Measurements from ENCODE around the gene NUDT13. TPM values are rescaled to one million over a fixed set of nuclear protein-coding genes. Genes with fewer than 3 reads are reported as not detected.
"Not testable (repeated sequence)": the region's sequence is repeated elsewhere in the genome, so short reads cannot be mapped to it uniquely, and the experiment has no call there.

NUDT13 gene
- polyA plus RNA-seq, 1 donor from 2014 or later: 1.8 TPM

GRCh38 chr10:73099141-73099540, 11.1 kb upstream of the NUDT13 start:
- TF ChIP-seq POLR2AphosphoS5 (IDR thresholded peaks at IDR 0.05) (no peak), EZH2 (IDR thresholded peaks at IDR 0.05; ENCODE audit: borderline replicate concordance, insufficient read depth, low read length, poor library complexity, severe bottlenecking) (no peak), RAD21 (conservative IDR thresholded peaks at IDR 0.05) (no peak), CTCF (IDR thresholded peaks at IDR 0.05; ENCODE audit: poor library complexity, severe bottlenecking) (no peak), EP300 (conservative IDR thresholded peaks at IDR 0.05; ENCODE audit: poor library complexity, severe bottlenecking) (no peak), MXI1 (conservative IDR thresholded peaks at IDR 0.05; ENCODE audit: poor library complexity, severe bottlenecking) (no peak), TAF1 (IDR thresholded peaks at IDR 0.05; ENCODE audit: low read depth) (no peak), SMC3 (conservative IDR thresholded peaks at IDR 0.05; ENCODE audit: poor library complexity) (no peak)
- TF ChIP-seq, protein P1, sequence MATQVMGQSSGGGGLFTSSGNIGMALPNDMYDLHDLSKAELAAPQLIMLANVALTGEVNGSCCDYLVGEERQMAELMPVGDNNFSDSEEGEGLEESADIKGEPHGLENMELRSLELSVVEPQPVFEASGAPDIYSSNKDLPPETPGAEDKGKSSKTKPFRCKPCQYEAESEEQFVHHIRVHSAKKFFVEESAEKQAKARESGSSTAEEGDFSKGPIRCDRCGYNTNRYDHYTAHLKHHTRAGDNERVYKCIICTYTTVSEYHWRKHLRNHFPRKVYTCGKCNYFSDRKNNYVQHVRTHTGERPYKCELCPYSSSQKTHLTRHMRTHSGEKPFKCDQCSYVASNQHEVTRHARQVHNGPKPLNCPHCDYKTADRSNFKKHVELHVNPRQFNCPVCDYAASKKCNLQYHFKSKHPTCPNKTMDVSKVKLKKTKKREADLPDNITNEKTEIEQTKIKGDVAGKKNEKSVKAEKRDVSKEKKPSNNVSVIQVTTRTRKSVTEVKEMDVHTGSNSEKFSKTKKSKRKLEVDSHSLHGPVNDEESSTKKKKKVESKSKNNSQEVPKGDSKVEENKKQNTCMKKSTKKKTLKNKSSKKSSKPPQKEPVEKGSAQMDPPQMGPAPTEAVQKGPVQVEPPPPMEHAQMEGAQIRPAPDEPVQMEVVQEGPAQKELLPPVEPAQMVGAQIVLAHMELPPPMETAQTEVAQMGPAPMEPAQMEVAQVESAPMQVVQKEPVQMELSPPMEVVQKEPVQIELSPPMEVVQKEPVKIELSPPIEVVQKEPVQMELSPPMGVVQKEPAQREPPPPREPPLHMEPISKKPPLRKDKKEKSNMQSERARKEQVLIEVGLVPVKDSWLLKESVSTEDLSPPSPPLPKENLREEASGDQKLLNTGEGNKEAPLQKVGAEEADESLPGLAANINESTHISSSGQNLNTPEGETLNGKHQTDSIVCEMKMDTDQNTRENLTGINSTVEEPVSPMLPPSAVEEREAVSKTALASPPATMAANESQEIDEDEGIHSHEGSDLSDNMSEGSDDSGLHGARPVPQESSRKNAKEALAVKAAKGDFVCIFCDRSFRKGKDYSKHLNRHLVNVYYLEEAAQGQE (IDR thresholded peaks at IDR 0.05; ENCODE audit: borderline replicate concordance): no peak
- Histone ChIP-seq H4K20me1 (ENCODE audit: insufficient read depth) (no peaks in the 10 kb centered on the region), H3K36me3 (ENCODE audit: insufficient read depth, low read length) (no peaks in the 10 kb centered on the region), H3K9me2 (ENCODE audit: insufficient read depth, low read length) (no peaks in the 10 kb centered on the region), H3K79me2 (replicated peaks; ENCODE audit: insufficient read depth, low read length) (peaks cover 2% of the 10 kb centered on the region), H3K27ac (ENCODE audit: low read length) (no peak overlapping the region), H3K9me3 (ENCODE audit: low read length) (no peaks in the 10 kb centered on the region), H3F3A (ENCODE audit: insufficient read depth, low read length, poor library complexity, severe bottlenecking) (no peaks in the 10 kb centered on the region), H3K27me3 (ENCODE audit: insufficient read depth, low read depth, low read length) (no peaks in the 10 kb centered on the region), H3K4me3 (ENCODE audit: low read length) (no peak overlapping the region), H3K4me2 (ENCODE audit: low read length) (no peak overlapping the region), H3K9ac (ENCODE audit: low read length) (no peak overlapping the region), H2AFZ (ENCODE audit: low read depth, low read length) (no peak overlapping the region)

DNA sequence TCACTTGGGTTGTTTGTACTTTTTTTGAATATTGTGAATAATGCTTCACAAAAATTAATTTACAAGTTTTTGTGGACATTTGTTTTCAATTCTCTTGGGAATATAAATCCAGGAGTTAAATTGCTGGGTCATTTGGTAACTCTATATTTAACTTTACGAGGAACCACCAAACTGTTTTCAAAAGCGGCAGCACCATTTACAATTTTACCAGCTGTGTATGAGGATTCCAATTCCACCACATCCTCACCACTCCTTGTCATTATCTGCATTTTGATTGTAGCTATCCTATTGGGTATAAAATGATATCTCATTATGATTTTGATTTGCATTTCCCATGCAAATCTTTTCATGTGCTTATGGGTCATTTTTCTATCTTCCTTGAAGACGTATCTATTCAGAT, 4.0 kb upstream of the NUDT13 start:
- H3K9ac ChIP-seq (ENCODE audit: low read length): no peak overlapping the region
- no peaks in the 10 kb centered on the region for H3K9me3 ChIP-seq (ENCODE audit: low read length)
- no peak overlapping the region for H3K4me3 ChIP-seq (ENCODE audit: low read length)
- H2AFZ ChIP-seq (ENCODE audit: low read depth, low read length): no peak overlapping the region
- H4K20me1 ChIP-seq (ENCODE audit: insufficient read depth): no peaks in the 10 kb centered on the region
- H3K79me2 ChIP-seq (replicated peaks; ENCODE audit: insufficient read depth, low read length): no peaks in the 10 kb centered on the region
- H3F3A ChIP-seq (ENCODE audit: insufficient read depth, low read length, poor library complexity, severe bottlenecking): no peaks in the 10 kb centered on the region
- no peaks in the 10 kb centered on the region for H3K9me2 ChIP-seq (ENCODE audit: insufficient read depth, low read length)
- H3K27ac ChIP-seq (ENCODE audit: low read length): no peak overlapping the region
- H3K4me2 ChIP-seq (ENCODE audit: low read length): no peak overlapping the region
- TF ChIP-seq POLR2AphosphoS5 (IDR thresholded peaks at IDR 0.05) (no peak), EZH2 (IDR thresholded peaks at IDR 0.05; ENCODE audit: borderline replicate concordance, insufficient read depth, low read length, poor library complexity, severe bottlenecking) (no peak), CTCF (IDR thresholded peaks at IDR 0.05; ENCODE audit: poor library complexity, severe bottlenecking) (no peak)
- no peaks in the 10 kb centered on the region for H3K36me3 ChIP-seq (ENCODE audit: insufficient read depth, low read length)
- no peaks in the 10 kb centered on the region for H3K27me3 ChIP-seq (ENCODE audit: insufficient read depth, low read depth, low read length)

DNA sequence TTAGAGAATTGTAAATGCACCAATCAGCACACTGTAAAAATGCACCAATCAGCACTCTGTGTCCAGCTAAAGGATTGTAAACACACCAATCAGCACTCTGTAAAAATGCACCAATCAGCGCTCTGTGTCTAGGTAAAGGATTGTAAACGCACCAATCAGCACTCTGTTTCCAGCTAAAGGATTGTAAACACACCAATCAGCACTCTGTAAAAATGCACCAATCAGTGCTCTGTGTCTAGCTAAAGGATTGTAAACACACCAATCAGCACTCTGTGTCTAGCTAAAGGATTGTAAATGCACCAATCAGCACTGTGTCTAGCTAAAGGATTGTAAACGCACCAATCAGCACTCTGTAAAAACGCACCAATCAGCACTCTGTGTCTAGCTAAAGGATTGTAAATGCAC, 1.0 kb upstream of the NUDT13 start:
- H3F3A ChIP-seq (ENCODE audit: insufficient read depth, low read length, poor library complexity, severe bottlenecking); H2AFZ ChIP-seq (ENCODE audit: low read depth, low read length); H3K27ac ChIP-seq (ENCODE audit: low read length); H3K9me2 ChIP-seq (ENCODE audit: insufficient read depth, low read length); H3K4me3 ChIP-seq (ENCODE audit: low read length); H3K27me3 ChIP-seq (ENCODE audit: insufficient read depth, low read depth, low read length); H4K20me1 ChIP-seq (ENCODE audit: insufficient read depth); H3K9me3 ChIP-seq (ENCODE audit: low read length); H3K79me2 ChIP-seq (replicated peaks; ENCODE audit: insufficient read depth, low read length); H3K4me2 ChIP-seq (ENCODE audit: low read length); H3K36me3 ChIP-seq (ENCODE audit: insufficient read depth, low read length); H3K9ac ChIP-seq (ENCODE audit: low read length): not testable (repeated sequence)

- H3K9ac ChIP-seq (ENCODE audit: low read length); H3K27me3 ChIP-seq (ENCODE audit: insufficient read depth, low read depth, low read length); H3K79me2 ChIP-seq (replicated peaks; ENCODE audit: insufficient read depth, low read length); H3K27ac ChIP-seq (ENCODE audit: low read length); H4K20me1 ChIP-seq (ENCODE audit: insufficient read depth); H3K4me2 ChIP-seq (ENCODE audit: low read length); H3K9me2 ChIP-seq (ENCODE audit: insufficient read depth, low read length); H3F3A ChIP-seq (ENCODE audit: insufficient read depth, low read length, poor library complexity, severe bottlenecking); H3K9me3 ChIP-seq (ENCODE audit: low read length); H2AFZ ChIP-seq (ENCODE audit: low read depth, low read length); H3K4me3 ChIP-seq (ENCODE audit: low read length); H3K36me3 ChIP-seq (ENCODE audit: insufficient read depth, low read length): not testable (repeated sequence)
These were observed 1.8 kb downstream of the NUDT13 start for GRCh38 chr10:73112032-73112431.

Data from neural cell (in vitro differentiated cells).